H54 (cell line): ENCODE data around the gene ROR2.
A peak's percentile ranks its signal among the peaks of the same experiment; 100 is the strongest.
"Not testable (repeated sequence)": the region's sequence is repeated elsewhere in the genome, so short reads cannot be mapped to it uniquely, and the experiment has no call there.

Experiments used
- DNase-seq: peaks from one replicate; pipeline ENCODE4 v3.0.0; 2011; ENCODE audit warnings: low spot score, mixed read lengths; ENCODE audit not compliant: insufficient read length
- FAIRE-seq: peaks from 3 replicates; lab custom pipeline; 2011; peaks lifted over from hg19 to GRCh38; lab: Jason Lieb, UNC
- POLR2A ChIP-seq: IDR thresholded peaks from 2 replicates; pipeline ENCODE4 v1.6.1; 2011; ENCODE audit warnings: low read depth, mild to moderate bottlenecking, low read length

ROR2 gene

DNA sequence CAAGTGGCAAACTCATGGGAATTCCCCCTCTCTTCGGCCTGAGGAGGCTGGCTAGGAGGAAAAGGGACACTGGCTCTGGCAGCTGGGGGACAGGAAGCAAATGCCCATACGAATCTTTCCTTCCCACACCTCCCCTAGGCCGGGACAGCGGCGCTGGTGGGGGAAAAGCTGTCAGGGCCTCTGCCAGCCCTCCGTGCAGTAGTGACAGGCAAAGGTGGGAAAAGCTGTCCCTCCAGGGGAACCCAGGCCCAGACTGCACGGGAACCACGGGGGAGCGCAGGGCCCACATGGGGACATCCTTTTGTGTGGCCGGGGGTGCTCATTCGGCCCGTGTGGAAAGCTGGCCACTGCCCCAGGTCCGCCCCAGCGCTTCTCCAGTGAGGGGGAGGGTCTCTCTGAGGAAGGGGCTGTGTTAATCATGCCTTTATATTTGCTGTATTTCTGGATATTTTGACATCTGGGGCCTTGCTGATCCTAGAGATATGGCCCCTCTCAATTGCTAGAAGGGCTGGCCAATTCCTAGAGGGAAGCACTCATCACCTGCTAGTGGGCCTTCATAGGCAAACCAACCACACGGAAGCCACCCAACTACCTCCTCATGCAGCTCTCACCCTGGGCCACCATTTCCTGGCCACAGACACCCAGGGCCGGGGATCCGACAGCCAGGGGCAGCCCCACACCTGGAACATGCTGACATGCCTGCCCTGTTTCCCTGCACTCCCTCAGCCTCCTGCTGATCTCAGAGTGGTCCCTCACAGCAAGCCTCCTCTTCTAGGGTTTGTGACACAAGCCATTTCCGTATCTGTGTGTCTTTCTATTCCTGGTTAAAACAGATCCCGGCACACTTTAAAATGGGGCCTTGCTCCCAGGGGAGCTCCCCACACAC, 138.8 kb downstream of the ROR2 start:
- DNase-seq (no peak), FAIRE-seq (no peak)
- no peak for TF ChIP-seq POLR2A

DNA sequence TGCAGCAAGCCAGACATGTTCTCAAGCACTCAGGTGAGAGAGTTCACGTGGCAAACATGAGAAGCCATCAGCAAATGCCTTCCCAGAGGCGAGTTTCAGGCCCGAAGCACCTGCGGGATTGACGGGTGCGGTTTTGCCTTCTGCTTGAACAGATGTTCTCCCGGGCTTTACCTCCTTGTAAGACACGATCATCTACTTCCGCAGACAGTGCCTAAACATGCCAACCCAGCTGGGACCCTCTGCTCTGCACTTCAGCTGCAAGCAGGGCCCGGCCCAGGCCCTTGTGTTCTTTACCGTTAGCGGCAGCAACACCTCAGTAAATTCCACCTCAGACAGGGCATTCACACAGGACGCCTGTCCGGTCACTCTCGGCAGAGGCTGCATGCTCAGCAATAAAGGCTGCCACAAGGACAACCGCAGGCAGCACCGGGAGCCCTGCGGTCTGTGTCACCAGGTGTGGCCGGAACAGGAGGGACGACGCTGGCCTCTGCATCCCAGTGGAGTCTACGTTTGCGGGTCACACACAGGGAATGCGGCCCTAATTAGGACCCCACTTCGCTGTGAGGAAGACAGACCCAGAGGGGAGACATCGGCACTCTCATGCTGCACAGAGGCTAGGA, 139.6 kb downstream of the ROR2 start:
- DNase-seq (no peak), FAIRE-seq (no peak)
- TF ChIP-seq POLR2A: no peak

DNA sequence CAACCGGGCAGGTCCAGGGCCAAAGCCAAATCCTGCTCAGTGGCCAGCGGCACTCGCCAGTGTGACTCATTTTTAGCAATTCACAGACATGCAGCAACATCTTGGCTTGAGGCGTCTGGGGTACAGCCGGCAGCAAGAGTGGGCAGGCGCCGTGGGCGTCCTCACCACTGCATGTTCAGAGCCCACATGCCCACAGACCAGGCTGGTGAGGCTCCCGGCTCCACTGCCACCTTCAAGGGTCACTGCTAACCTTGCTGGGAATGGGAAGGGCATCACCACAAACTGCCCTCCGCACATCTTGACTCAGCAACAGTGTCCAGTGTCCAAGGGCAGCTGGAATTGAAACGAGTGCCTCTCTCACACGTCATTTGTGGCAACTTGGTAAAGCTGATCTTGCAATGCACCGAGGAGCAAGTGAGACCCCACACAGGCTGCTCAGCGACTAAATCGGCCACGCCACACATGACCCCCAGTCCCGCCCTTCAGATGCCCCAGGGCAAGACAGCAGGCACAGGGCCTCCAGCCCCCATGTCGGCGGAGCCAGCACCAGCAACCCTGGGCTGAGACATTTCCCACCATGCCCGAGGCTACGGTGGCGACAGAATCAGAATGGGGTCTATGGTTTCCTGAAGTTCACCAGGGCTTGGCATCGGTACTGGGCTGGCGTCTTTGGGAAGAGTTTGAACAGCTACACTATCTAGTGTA, 140.3 kb downstream of the ROR2 start:
- peak; percentile 42 for DNase-seq
- no peak for TF ChIP-seq POLR2A
- FAIRE-seq: no peak

DNA sequence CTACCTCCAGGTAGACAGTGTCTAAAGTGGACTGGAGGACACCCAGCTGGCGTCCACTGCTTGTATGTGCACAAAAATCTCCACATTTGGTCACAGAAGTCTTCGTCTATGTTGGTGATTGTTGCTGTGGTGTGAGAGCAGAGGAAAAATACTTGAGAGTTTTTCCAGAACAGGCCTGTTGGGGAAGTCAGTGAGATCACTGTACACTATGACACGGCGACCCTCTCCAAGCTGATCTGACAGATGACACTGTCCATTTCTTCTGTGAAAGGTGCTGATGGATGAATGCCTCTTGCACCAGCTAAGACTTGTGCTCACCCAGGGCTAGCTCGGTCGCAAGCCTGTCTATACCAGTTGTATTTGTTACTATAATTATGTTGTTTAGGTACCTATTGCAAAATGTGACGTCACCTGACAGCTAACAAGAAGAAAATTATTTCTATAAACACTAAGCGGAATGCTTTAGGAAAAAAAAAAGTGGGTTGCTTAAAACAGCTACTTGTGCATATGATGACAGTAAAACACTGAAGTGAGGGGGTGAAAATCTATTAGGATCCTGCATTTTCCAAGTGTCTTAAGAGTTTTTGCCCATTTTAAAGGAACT, 142.3 kb downstream of the ROR2 start:
- no peak for TF ChIP-seq POLR2A
- DNase-seq (no peak), FAIRE-seq (no peak)

DNA sequence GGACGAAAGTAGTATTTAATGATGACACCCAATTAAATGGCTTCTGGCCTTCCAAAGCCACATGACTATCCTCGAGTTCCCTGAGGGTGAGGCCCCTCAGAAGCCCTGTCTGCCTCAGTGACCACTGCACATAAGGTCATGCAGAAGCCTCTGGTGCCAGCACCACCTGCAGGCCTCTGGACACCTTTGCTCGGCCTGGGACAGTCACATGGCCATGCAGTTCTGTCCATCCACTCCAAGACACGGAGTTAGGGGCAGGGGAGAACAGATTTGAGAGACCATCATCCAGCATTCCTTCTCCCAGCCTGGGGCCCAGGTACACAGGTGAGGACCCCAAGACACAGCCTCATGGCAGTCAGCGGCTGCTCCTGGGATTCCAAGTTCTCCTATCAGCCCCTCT, 145.0 kb downstream of the ROR2 start:
- no peak for TF ChIP-seq POLR2A
- no peak for FAIRE-seq
- DNase-seq: no peak

DNA sequence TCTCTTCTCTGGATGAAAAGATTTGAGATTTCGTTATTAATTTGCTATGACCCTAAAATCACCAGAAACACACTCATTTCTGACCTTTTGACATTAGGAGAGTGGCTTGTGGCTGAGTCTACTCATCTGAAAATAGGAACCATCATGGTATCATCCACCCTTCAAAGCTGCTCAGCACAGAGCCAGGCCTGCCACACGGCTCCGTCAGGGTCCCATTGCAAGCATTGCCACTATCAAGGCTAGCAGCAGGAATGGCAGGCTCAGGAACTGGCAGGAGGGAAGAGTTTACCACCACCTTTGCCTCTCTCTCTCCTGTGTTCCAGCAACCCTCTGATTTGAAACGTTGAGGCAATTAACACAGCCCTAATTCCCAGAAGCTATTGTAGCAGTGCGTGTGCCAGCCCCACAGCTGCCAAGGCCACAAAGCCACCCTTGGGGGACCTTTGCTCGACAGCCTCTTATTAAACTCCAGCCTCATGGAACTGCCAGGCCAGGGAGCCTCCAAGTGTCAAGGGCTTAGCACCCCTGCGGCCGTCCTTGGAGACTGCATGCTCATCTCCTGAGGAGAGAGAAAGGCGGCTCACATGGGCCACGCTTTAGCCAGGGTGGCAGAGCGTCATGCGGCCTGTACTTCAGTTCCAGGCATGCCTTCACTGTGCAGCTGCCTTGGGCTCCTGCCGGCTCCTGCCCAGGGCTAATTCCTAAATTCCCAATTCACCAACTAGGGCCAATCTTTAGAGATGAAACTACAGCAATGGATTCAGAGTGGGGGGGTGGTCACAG, 145.9 kb downstream of the ROR2 start:
- no peak for FAIRE-seq
- DNase-seq: no peak
- TF ChIP-seq POLR2A: no peak

GRCh38 chr9:91803151-91803940, 146.7 kb downstream of the ROR2 start:
- no peak for DNase-seq
- no peak for FAIRE-seq
- TF ChIP-seq POLR2A: no peak

GRCh38 chr9:91802391-91802790, 147.6 kb downstream of the ROR2 start:
- no peak for FAIRE-seq
- no peak for TF ChIP-seq POLR2A
- DNase-seq: no peak

DNA sequence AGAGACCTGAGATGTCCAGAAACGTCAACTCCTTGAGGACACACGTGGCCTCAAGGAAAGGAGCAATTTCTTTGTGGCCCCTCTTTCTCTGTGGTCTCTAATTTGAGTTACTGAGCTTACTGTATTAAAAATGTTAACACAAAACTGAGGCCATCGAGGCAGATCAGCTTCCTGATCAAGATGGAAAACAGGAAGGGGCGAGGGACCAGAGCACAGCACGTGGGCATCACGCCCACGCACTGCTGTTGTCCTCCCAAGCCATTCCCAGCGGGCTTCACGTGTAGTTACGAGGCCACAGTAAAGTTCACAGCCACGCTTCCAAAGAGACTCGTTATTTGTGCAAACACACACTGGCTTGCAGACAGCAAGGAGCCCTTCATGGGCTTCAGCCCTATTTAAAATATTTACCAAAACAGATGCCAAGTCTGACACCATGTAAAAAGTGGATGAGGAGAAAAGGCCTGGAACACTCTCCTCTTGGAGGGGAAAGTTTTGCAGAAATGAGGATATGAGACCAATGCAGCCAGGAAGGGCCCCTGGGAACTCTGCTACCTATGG, 149.5 kb downstream of the ROR2 start:
- TF ChIP-seq POLR2A: no peak
- FAIRE-seq: no peak
- no peak for DNase-seq

GRCh38 chr9:91799113-91799744, 150.8 kb downstream of the ROR2 start:
- no peak for FAIRE-seq
- no peak for TF ChIP-seq POLR2A
- no peak for DNase-seq

DNA sequence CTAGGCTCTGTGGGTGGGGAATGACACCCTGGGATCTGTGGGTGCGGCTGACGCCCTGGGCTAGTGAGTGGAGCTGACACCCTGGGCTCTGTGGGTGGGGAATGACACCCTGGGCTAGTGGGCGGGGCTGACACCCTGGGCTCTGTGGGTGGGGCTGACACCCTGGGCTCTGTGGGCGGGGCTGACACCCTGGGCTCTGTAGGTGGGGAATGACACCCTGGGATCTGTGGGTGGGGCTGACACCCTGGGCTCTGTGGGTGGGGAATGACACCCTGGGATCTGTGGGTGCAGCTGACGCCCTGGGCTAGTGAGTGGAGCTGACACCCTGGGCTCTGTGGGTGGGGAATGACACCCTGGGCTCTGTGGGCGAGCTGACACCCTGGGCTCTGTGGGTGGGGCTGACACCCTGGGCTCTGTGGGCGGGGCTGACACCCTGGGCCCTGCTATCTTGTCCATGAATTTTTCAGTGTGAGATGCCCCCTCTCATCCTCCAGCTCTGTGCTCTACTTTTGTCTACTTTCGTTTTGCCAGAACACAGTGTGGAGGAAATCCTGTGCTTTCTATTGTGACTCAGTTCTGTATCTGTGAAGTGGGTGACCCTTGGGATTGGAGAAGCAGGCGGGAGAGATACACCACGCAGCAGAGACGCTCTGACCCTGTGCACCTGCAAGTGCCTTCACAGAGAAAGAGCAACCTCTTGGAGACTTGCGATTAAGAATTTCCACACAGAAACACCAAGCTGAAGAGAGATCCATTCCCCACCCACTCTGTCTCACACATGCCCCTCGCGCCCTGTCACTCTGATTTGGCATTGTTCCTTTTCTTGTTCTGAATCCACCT, 151.5 kb downstream of the ROR2 start:
- not testable (repeated sequence) for FAIRE-seq, DNase-seq

DNA sequence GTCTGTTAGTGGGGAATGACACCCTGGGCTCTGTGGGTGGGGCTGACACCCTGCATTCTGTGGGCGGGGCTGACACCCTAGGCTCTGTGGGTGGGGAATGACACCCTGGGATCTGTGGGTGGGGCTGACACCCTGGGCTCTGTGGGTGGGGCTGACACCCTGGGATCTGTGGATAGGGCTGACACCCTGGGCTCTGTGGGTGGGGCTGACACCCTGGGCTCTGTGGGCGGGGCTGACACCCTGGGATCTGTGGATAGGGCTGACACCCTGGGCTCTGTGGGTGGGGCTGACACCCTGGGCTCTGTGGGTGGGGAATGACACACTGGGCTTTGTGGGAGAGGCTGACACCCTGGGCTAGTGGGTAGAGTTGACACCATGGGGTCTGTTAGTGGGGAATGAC, 152.5 kb downstream of the ROR2 start:
- DNase-seq: not testable (repeated sequence)

DNA sequence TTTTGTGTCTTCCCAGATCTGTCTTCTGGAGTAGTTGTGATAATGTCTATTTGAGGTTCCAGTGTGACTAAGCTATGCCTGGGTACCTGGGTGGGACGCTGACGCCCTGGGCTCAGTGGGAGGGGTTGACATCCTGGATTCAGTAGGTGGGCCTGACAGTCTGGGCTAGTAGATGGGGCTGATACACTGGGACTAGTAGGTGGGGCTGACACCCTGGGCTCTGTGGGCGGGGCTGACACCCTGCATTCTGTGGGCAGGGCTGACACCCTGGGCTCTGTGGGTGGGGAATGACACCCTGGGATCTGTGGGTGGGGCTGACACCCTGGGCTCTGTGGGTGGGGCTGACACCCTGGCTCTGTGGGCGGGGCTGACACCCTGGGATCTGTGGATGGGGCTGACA, 153.5 kb downstream of the ROR2 start:
- FAIRE-seq, DNase-seq: not testable (repeated sequence)

More for the DNA sequence above, 152.5 kb downstream of the ROR2 start:
- FAIRE-seq: not testable (repeated sequence)
